HEK293 (cell line): ENCODE data around the gene NCKAP5L.
A peak's percentile ranks its signal among the peaks of the same experiment; 100 is the strongest.

Source experiments
- BCL11B ChIP-seq: fragments of 450-650 bp; formaldehyde crosslinking; IDR thresholded peaks from 2 replicates; pipeline ENCODE4 v1.5.1; 2016; ENCODE audit warnings: low read depth, missing biosample characterization, missing genetic modification characterization
- GLIS2 ChIP-seq: fragments of 450-650 bp; formaldehyde crosslinking; IDR thresholded peaks from 2 replicates; pipeline ENCODE4 v1.5.1; 2016; ENCODE audit warnings: missing biosample characterization, missing genetic modification characterization
- HOXD13 ChIP-seq: sonication (generic); formaldehyde crosslinking; IDR thresholded peaks from 2 replicates; pipeline ENCODE4 v1.8.0; 2022; ENCODE audit warnings: missing genetic modification reagents, borderline replicate concordance
- OSR2 ChIP-seq: fragments of 450-650 bp; formaldehyde crosslinking; IDR thresholded peaks from 2 replicates; pipeline ENCODE4 v1.5.1; 2016; ENCODE audit warnings: missing biosample characterization, missing genetic modification characterization
- RBAK ChIP-seq: fragments of 450-650 bp; formaldehyde crosslinking; IDR thresholded peaks from 2 replicates; pipeline ENCODE4 v1.5.1; 2016; ENCODE audit warnings: missing biosample characterization, missing genetic modification characterization
- TRIM28 ChIP-seq: IDR thresholded peaks from 2 replicates; pipeline ENCODE4 v1.6.1; 2011; ENCODE audit warnings: low read length, control low read depth, borderline replicate concordance
- ZBTB8A ChIP-seq: fragments of 450-650 bp; formaldehyde crosslinking; IDR thresholded peaks from 2 replicates; pipeline ENCODE4 v1.5.1; 2016; ENCODE audit warnings: missing biosample characterization, missing genetic modification characterization
- ZFP37 ChIP-seq: fragments of 450-650 bp; formaldehyde crosslinking; IDR thresholded peaks from 2 replicates; pipeline ENCODE4 v1.5.1; 2016; ENCODE audit warnings: missing biosample characterization, missing genetic modification characterization
- ZNF10 ChIP-seq: fragments of 450-650 bp; formaldehyde crosslinking; IDR thresholded peaks from 2 replicates; pipeline ENCODE4 v1.5.1; 2017; ENCODE audit warnings: missing biosample characterization, missing genetic modification characterization
- ZNF112 ChIP-seq: fragments of 450-650 bp; formaldehyde crosslinking; IDR thresholded peaks from 2 replicates; pipeline ENCODE4 v1.5.0; 2017; ENCODE audit warnings: missing biosample characterization, missing genetic modification characterization
- ZNF132 ChIP-seq: fragments of 450-650 bp; formaldehyde crosslinking; IDR thresholded peaks from 2 replicates; pipeline ENCODE4 v1.5.1; 2017; ENCODE audit warnings: missing biosample characterization, missing genetic modification characterization, borderline replicate concordance
- ZNF16 ChIP-seq: fragments of 450-650 bp; formaldehyde crosslinking; IDR thresholded peaks from 2 replicates; pipeline ENCODE4 v1.5.1; 2016; ENCODE audit warnings: low read depth, missing biosample characterization, missing genetic modification characterization
- ZNF19 ChIP-seq: fragments of 450-650 bp; formaldehyde crosslinking; IDR thresholded peaks from 2 replicates; pipeline ENCODE4; 2016; ENCODE audit warnings: missing biosample characterization, missing genetic modification characterization, low read depth
- ZNF211 ChIP-seq: fragments of 450-650 bp; formaldehyde crosslinking; IDR thresholded peaks from 2 replicates; pipeline ENCODE4 v1.5.1; 2016; ENCODE audit warnings: low read depth, missing biosample characterization, missing genetic modification characterization
- ZNF248 ChIP-seq: fragments of 450-650 bp; formaldehyde crosslinking; IDR thresholded peaks from 2 replicates; pipeline ENCODE4 v1.5.1; 2017; ENCODE audit warnings: missing biosample characterization, missing genetic modification characterization
- ZNF311 ChIP-seq: fragments of 450-650 bp; formaldehyde crosslinking; IDR thresholded peaks from 2 replicates; pipeline ENCODE4 v1.5.1; 2017; ENCODE audit warnings: missing biosample characterization, missing genetic modification characterization, borderline replicate concordance
- ZNF404 ChIP-seq: fragments of 450-650 bp; formaldehyde crosslinking; IDR thresholded peaks from 2 replicates; pipeline ENCODE4 v1.5.1; 2017; ENCODE audit warnings: missing biosample characterization, missing genetic modification characterization
- ZNF530 ChIP-seq: fragments of 450-650 bp; formaldehyde crosslinking; IDR thresholded peaks from 2 replicates; pipeline ENCODE4 v1.5.1; 2016; ENCODE audit warnings: low read depth, missing biosample characterization, missing genetic modification characterization
- ZNF654 ChIP-seq: fragments of 450-650 bp; formaldehyde crosslinking; IDR thresholded peaks from 2 replicates; pipeline ENCODE4 v1.5.1; 2016; ENCODE audit warnings: low read depth, missing biosample characterization, missing genetic modification characterization
- ZNF677 ChIP-seq: fragments of 450-650 bp; IDR thresholded peaks from 2 replicates; pipeline ENCODE4 v1.5.0; 2018; ENCODE audit warnings: missing biosample characterization, mild to moderate bottlenecking, missing genetic modification characterization, moderate library complexity
- TF ChIP-seq, protein P1 (sequence below): fragments of 450-650 bp; formaldehyde crosslinking; IDR thresholded peaks from 2 replicates; pipeline ENCODE4 v1.5.0; 2017; ENCODE audit warnings: missing biosample characterization, missing genetic modification characterization, borderline replicate concordance
- TF ChIP-seq, protein P2 (sequence below): fragments of 450-650 bp; formaldehyde crosslinking; IDR thresholded peaks from 2 replicates; pipeline ENCODE4; 2016; ENCODE audit warnings: missing biosample characterization, missing genetic modification characterization
- TF ChIP-seq, protein P3 (sequence below): fragments of 450-650 bp; formaldehyde crosslinking; IDR thresholded peaks from 2 replicates; pipeline ENCODE4 v1.5.1; 2017; ENCODE audit warnings: missing biosample characterization, missing genetic modification characterization
- TF ChIP-seq, protein P4 (sequence below): fragments of 450-650 bp; IDR thresholded peaks from 2 replicates; pipeline ENCODE4 v1.5.1; 2018; ENCODE audit warnings: missing biosample characterization, missing genetic modification characterization
- TF ChIP-seq, protein P5 (sequence below): fragments of 450-650 bp; formaldehyde crosslinking; IDR thresholded peaks from 2 replicates; pipeline ENCODE4 v1.5.1; 2016; ENCODE audit warnings: missing biosample characterization, missing genetic modification characterization
- TF ChIP-seq, protein P6 (sequence below): fragments of 450-650 bp; formaldehyde crosslinking; IDR thresholded peaks from 2 replicates; pipeline ENCODE4 v1.5.1; 2017; ENCODE audit warnings: missing biosample characterization, missing genetic modification characterization
- TF ChIP-seq, protein P7 (sequence below): fragments of 450-650 bp; formaldehyde crosslinking; IDR thresholded peaks from 2 replicates; pipeline ENCODE4 v1.5.1; 2017; ENCODE audit warnings: missing biosample characterization, missing genetic modification characterization

The NCKAP5L gene

DNA sequence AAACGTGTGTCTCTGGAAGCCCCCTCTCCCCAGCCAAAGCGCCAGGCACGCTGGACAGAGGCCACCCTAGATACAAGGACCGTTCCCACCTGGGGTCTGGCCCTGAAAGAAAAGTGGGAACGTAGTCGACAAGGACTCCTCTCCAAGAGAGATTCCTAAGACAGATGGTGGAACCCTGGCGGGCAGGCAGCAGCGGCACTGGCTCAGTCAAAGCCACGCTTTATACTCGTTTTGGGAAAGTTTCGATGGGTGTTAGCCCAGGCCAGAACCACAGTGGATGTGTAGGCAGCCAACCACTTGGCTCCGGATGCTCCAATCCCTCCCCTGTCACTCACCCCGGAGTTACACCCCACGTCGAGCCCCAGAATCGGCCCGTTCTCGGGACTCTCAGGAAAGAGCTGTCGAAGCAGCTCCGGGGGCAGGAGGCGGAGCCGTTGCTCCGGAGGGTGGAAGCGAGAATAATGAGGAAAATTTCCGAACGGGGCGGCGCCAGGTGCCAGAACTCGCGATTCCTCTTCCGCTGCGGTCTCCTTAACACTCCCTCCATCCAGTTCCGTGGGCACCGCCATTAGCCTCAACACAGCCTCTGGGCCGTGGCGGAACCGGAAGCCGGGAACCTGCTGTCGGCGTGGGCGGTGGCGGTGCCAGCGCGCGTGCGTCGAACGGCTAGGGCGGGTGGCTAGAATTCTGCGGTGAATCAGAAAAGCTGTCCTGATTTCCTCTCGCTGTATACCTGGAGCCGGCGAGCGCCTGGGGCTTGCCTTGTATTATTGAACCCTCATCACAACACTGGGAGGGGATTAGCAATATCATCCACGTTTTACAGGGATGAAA lies 14.5 kb upstream of the NCKAP5L start, which contains the start of gene BCDIN3D (continued):
- TF ChIP-seq, protein P1, sequence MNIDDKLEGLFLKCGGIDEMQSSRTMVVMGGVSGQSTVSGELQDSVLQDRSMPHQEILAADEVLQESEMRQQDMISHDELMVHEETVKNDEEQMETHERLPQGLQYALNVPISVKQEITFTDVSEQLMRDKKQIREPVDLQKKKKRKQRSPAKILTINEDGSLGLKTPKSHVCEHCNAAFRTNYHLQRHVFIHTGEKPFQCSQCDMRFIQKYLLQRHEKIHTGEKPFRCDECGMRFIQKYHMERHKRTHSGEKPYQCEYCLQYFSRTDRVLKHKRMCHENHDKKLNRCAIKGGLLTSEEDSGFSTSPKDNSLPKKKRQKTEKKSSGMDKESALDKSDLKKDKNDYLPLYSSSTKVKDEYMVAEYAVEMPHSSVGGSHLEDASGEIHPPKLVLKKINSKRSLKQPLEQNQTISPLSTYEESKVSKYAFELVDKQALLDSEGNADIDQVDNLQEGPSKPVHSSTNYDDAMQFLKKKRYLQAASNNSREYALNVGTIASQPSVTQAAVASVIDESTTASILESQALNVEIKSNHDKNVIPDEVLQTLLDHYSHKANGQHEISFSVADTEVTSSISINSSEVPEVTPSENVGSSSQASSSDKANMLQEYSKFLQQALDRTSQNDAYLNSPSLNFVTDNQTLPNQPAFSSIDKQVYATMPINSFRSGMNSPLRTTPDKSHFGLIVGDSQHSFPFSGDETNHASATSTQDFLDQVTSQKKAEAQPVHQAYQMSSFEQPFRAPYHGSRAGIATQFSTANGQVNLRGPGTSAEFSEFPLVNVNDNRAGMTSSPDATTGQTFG (tag by site-specific recombination), result no peak
- peak; percentile 44; the same call in 1 of the 2 replicates for TF ChIP-seq ZBTB8A (tag by site-specific recombination)
- no peak for TF ChIP-seq ZNF530 (tag by site-specific recombination)
- peak; percentile 46 for TF ChIP-seq ZFP37 (tag by site-specific recombination)
- no peak for TF ChIP-seq ZNF404
- TF ChIP-seq, protein P2, sequence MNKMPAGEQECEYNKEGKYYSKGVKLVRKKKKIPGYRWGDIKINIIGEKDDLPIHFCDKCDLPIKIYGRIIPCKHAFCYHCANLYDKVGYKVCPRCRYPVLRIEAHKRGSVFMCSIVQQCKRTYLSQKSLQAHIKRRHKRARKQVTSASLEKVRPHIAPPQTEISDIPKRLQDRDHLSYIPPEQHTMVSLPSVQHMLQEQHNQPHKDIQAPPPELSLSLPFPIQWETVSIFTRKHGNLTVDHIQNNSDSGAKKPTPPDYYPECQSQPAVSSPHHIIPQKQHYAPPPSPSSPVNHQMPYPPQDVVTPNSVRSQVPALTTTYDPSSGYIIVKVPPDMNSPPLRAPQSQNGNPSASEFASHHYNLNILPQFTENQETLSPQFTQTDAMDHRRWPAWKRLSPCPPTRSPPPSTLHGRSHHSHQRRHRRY (tag by site-specific recombination), result no peak
- TF ChIP-seq OSR2, result no peak
- TF ChIP-seq ZNF211 (tag by site-specific recombination), result no peak
- no peak for TF ChIP-seq ZNF16 (tag by site-specific recombination)
- no peak for TF ChIP-seq ZNF112 (tag by site-specific recombination)
- TF ChIP-seq TRIM28, result no peak
- TF ChIP-seq, protein P3, sequence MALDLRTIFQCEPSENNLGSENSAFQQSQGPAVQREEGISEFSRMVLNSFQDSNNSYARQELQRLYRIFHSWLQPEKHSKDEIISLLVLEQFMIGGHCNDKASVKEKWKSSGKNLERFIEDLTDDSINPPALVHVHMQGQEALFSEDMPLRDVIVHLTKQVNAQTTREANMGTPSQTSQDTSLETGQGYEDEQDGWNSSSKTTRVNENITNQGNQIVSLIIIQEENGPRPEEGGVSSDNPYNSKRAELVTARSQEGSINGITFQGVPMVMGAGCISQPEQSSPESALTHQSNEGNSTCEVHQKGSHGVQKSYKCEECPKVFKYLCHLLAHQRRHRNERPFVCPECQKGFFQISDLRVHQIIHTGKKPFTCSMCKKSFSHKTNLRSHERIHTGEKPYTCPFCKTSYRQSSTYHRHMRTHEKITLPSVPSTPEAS, result no peak
- TF ChIP-seq ZNF248 (tag by site-specific recombination), result no peak
- TF ChIP-seq, protein P4, sequence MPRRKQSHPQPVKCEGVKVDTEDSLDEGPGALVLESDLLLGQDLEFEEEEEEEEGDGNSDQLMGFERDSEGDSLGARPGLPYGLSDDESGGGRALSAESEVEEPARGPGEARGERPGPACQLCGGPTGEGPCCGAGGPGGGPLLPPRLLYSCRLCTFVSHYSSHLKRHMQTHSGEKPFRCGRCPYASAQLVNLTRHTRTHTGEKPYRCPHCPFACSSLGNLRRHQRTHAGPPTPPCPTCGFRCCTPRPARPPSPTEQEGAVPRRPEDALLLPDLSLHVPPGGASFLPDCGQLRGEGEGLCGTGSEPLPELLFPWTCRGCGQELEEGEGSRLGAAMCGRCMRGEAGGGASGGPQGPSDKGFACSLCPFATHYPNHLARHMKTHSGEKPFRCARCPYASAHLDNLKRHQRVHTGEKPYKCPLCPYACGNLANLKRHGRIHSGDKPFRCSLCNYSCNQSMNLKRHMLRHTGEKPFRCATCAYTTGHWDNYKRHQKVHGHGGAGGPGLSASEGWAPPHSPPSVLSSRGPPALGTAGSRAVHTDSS (tag by site-specific recombination), result no peak
- no peak for TF ChIP-seq ZNF311 (tag by site-specific recombination)
- no peak for TF ChIP-seq ZNF10 (tag by site-specific recombination)
- no peak for TF ChIP-seq RBAK (tag by site-specific recombination)
- no peak for TF ChIP-seq ZNF132
- TF ChIP-seq, protein P5, sequence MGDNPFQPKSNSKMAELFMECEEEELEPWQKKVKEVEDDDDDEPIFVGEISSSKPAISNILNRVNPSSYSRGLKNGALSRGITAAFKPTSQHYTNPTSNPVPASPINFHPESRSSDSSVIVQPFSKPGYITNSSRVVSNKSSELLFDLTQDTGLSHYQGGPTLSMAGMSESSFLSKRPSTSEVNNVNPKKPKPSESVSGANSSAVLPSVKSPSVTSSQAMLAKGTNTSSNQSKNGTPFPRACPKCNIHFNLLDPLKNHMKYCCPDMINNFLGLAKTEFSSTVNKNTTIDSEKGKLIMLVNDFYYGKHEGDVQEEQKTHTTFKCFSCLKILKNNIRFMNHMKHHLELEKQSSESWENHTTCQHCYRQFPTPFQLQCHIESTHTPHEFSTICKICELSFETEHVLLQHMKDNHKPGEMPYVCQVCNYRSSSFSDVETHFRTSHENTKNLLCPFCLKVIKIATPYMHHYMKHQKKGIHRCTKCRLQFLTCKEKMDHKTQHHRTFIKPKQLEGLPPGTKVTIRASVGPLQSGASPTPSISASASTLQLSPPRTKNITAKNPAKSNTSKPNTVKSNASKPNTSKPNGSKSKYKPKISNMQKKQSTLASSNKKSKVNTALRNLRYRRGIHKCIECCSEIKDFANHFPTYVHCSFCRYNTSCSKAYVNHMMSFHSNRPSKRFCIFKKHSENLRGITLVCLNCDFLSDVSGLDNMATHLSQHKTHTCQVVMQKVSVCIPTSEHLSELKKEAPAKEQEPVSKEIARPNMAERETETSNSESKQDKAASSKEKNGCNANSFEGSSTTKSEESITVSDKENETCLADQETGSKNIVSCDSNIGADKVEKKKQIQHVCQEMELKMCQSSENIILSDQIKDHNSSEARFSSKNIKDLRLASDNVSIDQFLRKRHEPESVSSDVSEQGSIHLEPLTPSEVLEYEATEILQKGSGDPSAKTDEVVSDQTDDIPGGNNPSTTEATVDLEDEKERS, result no peak
- no peak for TF ChIP-seq HOXD13 (CRISPR knock-in tag)
- no peak for TF ChIP-seq ZNF654 (tag by site-specific recombination)
- no peak for TF ChIP-seq BCL11B (tag by site-specific recombination)
- no peak for TF ChIP-seq ZNF19
- no peak for TF ChIP-seq ZNF677
- TF ChIP-seq, protein P6, sequence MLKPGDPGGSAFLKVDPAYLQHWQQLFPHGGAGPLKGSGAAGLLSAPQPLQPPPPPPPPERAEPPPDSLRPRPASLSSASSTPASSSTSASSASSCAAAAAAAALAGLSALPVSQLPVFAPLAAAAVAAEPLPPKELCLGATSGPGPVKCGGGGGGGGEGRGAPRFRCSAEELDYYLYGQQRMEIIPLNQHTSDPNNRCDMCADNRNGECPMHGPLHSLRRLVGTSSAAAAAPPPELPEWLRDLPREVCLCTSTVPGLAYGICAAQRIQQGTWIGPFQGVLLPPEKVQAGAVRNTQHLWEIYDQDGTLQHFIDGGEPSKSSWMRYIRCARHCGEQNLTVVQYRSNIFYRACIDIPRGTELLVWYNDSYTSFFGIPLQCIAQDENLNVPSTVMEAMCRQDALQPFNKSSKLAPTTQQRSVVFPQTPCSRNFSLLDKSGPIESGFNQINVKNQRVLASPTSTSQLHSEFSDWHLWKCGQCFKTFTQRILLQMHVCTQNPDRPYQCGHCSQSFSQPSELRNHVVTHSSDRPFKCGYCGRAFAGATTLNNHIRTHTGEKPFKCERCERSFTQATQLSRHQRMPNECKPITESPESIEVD (tag by site-specific recombination), result no peak
- TF ChIP-seq, protein P7, sequence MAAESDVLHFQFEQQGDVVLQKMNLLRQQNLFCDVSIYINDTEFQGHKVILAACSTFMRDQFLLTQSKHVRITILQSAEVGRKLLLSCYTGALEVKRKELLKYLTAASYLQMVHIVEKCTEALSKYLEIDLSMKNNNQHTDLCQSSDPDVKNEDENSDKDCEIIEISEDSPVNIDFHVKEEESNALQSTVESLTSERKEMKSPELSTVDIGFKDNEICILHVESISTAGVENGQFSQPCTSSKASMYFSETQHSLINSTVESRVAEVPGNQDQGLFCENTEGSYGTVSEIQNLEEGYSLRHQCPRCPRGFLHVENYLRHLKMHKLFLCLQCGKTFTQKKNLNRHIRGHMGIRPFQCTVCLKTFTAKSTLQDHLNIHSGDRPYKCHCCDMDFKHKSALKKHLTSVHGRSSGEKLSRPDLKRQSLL (tag by site-specific recombination), result no peak; the same call in 1 of the 2 replicates
- TF ChIP-seq GLIS2 (tag by site-specific recombination), result peak; percentile 78
